SJCRH30 (cell line): ENCODE measurements around the gene EXT2. TPM values are rescaled to one million over a fixed set of nuclear protein-coding genes. Genes with fewer than 3 reads are reported as not detected.

Experiments used
- DNase-seq, 2 experiments: peaks; one replicate each; pipeline ENCODE4 v3.0.0-alpha.2; 2015 to 2020
- H3K27ac ChIP-seq: fragments of 250-450 bp; sonication (Bioruptor Pico); 2 replicates; pipeline ENCODE4 v1.5.1; 2020; ENCODE audit warnings: mild to moderate bottlenecking, moderate library complexity
- H3K27me3 ChIP-seq: fragments of 250-450 bp; sonication (Bioruptor Pico); 2 replicates; pipeline ENCODE4 v1.5.1; 2020; ENCODE audit warnings: mild to moderate bottlenecking, moderate library complexity
- H3K36me3 ChIP-seq: fragments of 250-450 bp; sonication (Bioruptor Pico); 2 replicates; pipeline ENCODE4 v1.5.1; 2020; ENCODE audit warnings: mild to moderate bottlenecking, moderate library complexity
- H3K4me1 ChIP-seq: fragments of 250-450 bp; sonication (Bioruptor Pico); 2 replicates; pipeline ENCODE4 v1.5.1; 2020; ENCODE audit warnings: mild to moderate bottlenecking, moderate library complexity
- H3K4me3 ChIP-seq: fragments of 250-450 bp; sonication (Bioruptor Pico); 2 replicates; pipeline ENCODE4 v1.5.1; 2020; ENCODE audit warnings: mild to moderate bottlenecking, moderate library complexity
- H3K9me3 ChIP-seq: fragments of 250-450 bp; sonication (Bioruptor Pico); replicated peaks from 2 replicates; pipeline ENCODE4 v1.5.1; 2020; ENCODE audit warnings: mild to moderate bottlenecking, moderate library complexity
- total RNA-seq: library from RNA; depleted of rRNA; stranded (reverse); fragments of >200 nt; shearing (Covaris generic); gene quantifications from 2 replicates; pipeline ENCODE4 v1.2.3, GENCODE V29; 2014

The EXT2 gene
- total RNA-seq, 1 experiment from 2014 or later = 91.7 TPM

- Histone ChIP-seq H3K4me3 (no peak overlapping the region), H3K9me3 (no peaks in the 10 kb centered on the region), H3K27me3 (no peaks in the 10 kb centered on the region), H3K36me3 (no peaks in the 10 kb centered on the region), H3K4me1 (peaks cover 32% of the 10 kb centered on the region), H3K27ac (no peak overlapping the region)
- no peak for DNase-seq
Measured at GRCh38 chr11:44267006-44267749, 171.7 kb downstream of the EXT2 start.

- H3K36me3 ChIP-seq = no peaks in the 10 kb centered on the region
Measured at GRCh38 chr11:44267750-44268613, 172.5 kb downstream of the EXT2 start.

GRCh38 chr11:44268614-44269080 is 173.2 kb downstream of the EXT2 start:
- Histone ChIP-seq H3K27ac (peak overlapping the region; percentile 98; the same call in 1 of the 2 replicates), H3K4me1 (peaks cover 30% of the 10 kb centered on the region), H3K9me3 (no peaks in the 10 kb centered on the region), H3K4me3 (no peak overlapping the region), H3K36me3 (no peaks in the 10 kb centered on the region), H3K27me3 (no peaks in the 10 kb centered on the region)
- no peak for DNase-seq

More at GRCh38 chr11:44267750-44268613, 172.5 kb downstream of the EXT2 start:
- Histone ChIP-seq H3K9me3 (no peaks in the 10 kb centered on the region), H3K4me1 (peaks cover 30% of the 10 kb centered on the region), H3K27ac (no peak overlapping the region), H3K4me3 (no peak overlapping the region), H3K27me3 (no peaks in the 10 kb centered on the region)
- DNase-seq = no peak

GRCh38 chr11:44269369-44270351 is 174.2 kb downstream of the EXT2 start:
- peak overlapping the region; percentile 57 for H3K4me3 ChIP-seq
- no peaks in the 10 kb centered on the region for H3K27me3 ChIP-seq
- no peaks in the 10 kb centered on the region for H3K9me3 ChIP-seq
- H3K4me1 ChIP-seq = peaks cover 30% of the 10 kb centered on the region
- DNase-seq = peak; percentile 96
- no peaks in the 10 kb centered on the region for H3K36me3 ChIP-seq
- peak overlapping the region; percentile 98 for H3K27ac ChIP-seq

- Histone ChIP-seq H3K9me3 (no peaks in the 10 kb centered on the region), H3K4me1 (peaks cover 30% of the 10 kb centered on the region), H3K27me3 (no peaks in the 10 kb centered on the region), H3K4me3 (peak overlapping the region; percentile 57), H3K27ac (peak overlapping the region; percentile 98), H3K36me3 (no peaks in the 10 kb centered on the region)
- peak; percentile 99 for DNase-seq
Measured at GRCh38 chr11:44270403-44271273, 175.2 kb downstream of the EXT2 start.

GRCh38 chr11:44271286-44271685 is 175.8 kb downstream of the EXT2 start:
- Histone ChIP-seq H3K9me3 (no peaks in the 10 kb centered on the region), H3K27ac (peak overlapping the region; percentile 98), H3K27me3 (no peaks in the 10 kb centered on the region), H3K4me3 (peak overlapping the region; percentile 57; the same call in 1 of the 2 replicates), H3K36me3 (no peaks in the 10 kb centered on the region), H3K4me1 (peaks cover 30% of the 10 kb centered on the region)
- DNase-seq = no peak

- Histone ChIP-seq H3K9me3 (no peaks in the 10 kb centered on the region), H3K27me3 (no peaks in the 10 kb centered on the region), H3K4me1 (peaks cover 25% of the 10 kb centered on the region), H3K27ac (no peak overlapping the region), H3K36me3 (no peaks in the 10 kb centered on the region), H3K4me3 (no peak overlapping the region)
- no peak for DNase-seq
Measured at GRCh38 chr11:44274404-44274803, 178.9 kb downstream of the EXT2 start.

- Histone ChIP-seq H3K36me3 (no peaks in the 10 kb centered on the region), H3K27me3 (no peaks in the 10 kb centered on the region), H3K4me3 (no peak overlapping the region), H3K27ac (no peak overlapping the region), H3K4me1 (peaks cover 21% of the 10 kb centered on the region; the same call in 1 of the 2 replicates), H3K9me3 (no peaks in the 10 kb centered on the region)
- no peak for DNase-seq
Measured at GRCh38 chr11:44275241-44275640, 179.8 kb downstream of the EXT2 start.

GRCh38 chr11:44275961-44276550 is 180.6 kb downstream of the EXT2 start:
- Histone ChIP-seq H3K27ac (no peak overlapping the region), H3K4me3 (no peak overlapping the region), H3K27me3 (no peaks in the 10 kb centered on the region), H3K4me1 (peaks cover 19% of the 10 kb centered on the region; the same call in 1 of the 2 replicates), H3K36me3 (no peaks in the 10 kb centered on the region), H3K9me3 (no peaks in the 10 kb centered on the region)
- no peak for DNase-seq

GRCh38 chr11:44277196-44278090 is 182.0 kb downstream of the EXT2 start:
- Histone ChIP-seq H3K4me1 (peaks cover 10% of the 10 kb centered on the region; the same call in 1 of the 2 replicates), H3K4me3 (no peak overlapping the region), H3K9me3 (no peaks in the 10 kb centered on the region), H3K27me3 (no peaks in the 10 kb centered on the region), H3K27ac (no peak overlapping the region), H3K36me3 (no peaks in the 10 kb centered on the region)
- no peak for DNase-seq

- H3K9me3 ChIP-seq = no peaks in the 10 kb centered on the region
- H3K27ac ChIP-seq = no peak overlapping the region
- no peak for DNase-seq
- no peaks in the 10 kb centered on the region for H3K27me3 ChIP-seq
- no peaks in the 10 kb centered on the region for H3K36me3 ChIP-seq
- H3K4me3 ChIP-seq = no peak overlapping the region
- peaks cover 10% of the 10 kb centered on the region; the same call in 1 of the 2 replicates for H3K4me1 ChIP-seq
Measured at GRCh38 chr11:44279483-44279882, 184.0 kb downstream of the EXT2 start.

GRCh38 chr11:44280257-44280656 is 184.8 kb downstream of the EXT2 start:
- Histone ChIP-seq H3K36me3 (no peaks in the 10 kb centered on the region), H3K27ac (no peak overlapping the region), H3K4me3 (no peak overlapping the region), H3K4me1 (peaks cover 10% of the 10 kb centered on the region), H3K9me3 (no peaks in the 10 kb centered on the region), H3K27me3 (no peaks in the 10 kb centered on the region)
- DNase-seq = no peak
